ENCODE data around the gene KLHDC7B.

Gene KLHDC7B

DNA sequence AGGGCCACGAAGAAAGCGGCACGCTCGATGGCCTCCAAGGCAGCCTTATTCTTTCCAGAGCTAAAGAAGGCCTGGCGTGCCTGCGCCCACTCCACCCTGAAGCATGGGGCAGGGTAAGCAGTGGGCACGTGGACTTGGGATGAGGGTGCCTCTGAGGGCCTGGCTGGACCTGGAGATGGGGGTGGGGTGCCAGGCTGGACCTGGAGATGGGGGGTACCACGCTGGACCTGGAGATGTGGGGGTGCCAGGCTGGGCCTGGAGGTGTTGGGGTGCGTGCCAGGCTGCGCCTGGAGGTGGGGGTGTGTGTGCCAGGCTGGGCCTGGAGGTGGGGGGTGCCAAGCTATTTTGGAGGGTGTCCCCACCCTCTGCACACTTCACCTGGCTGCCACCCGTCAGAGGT lies 27.3 kb downstream of the KLHDC7B start:
- no peak for DNase-seq (ENCODE audit: low spot score)

DNA sequence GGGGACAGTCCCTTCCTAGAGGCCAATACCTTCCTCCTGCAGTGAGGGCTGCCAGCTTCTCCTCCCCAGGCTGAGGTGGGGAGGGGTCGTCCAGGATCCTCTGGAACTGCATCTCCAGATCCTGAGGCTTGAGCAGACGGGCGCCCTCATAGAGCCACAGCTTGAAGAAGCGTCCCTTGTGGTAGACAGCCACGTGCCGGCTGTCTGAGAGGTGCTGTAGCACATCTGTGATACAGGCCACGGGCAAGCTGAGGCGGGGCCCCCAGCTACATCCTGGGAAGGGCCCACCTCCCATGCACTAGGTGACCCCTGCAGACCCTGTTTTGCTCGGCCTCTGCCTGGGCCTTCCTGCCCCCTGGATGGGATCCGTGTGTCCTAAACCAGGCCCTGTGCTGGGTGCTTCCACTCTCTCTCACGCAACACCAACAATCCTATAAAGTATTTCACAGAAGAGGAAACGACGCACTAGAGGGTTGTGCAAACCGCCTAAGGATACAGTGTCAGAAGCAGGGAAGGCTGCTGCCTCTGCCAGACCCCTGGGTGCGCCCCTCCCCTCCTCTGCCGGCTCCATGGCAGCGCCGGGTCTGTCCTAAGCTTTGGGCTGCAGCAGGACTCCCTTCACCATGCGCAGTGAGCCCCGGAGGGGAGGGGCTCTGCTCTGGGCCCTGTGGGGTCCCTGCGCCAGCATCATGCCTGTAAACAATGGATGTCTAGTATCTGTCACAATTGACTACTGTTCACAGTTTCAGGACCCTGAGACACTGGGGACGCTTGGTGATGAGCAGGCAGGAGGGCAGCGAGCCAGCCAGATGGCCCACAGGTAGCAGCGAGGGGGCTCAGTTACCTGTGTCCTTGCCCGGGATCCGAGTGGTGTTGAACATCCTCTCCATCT lies 28.0 kb downstream of the KLHDC7B start:
- DNase-seq (ENCODE audit: low spot score): no peak

DNA sequence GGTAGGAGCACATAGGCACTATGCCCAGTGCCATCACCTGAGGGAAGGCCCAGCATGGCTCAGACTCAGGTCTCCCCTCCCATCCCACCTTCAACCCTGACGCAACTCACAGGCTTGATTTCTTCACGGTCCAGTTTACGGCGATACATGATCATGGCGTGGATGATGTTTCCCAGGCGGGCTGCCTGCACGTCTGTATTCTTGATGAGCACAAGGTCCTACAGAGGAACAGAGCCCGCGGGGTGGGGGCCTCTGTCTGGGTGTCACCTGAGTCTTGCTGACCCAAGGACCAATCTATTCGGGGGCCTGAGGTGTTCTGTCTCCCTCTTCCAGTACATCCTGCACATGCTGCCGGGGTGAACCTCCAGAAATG lies 28.7 kb downstream of the KLHDC7B start:
- no peak for DNase-seq (ENCODE audit: low spot score)

DNA sequence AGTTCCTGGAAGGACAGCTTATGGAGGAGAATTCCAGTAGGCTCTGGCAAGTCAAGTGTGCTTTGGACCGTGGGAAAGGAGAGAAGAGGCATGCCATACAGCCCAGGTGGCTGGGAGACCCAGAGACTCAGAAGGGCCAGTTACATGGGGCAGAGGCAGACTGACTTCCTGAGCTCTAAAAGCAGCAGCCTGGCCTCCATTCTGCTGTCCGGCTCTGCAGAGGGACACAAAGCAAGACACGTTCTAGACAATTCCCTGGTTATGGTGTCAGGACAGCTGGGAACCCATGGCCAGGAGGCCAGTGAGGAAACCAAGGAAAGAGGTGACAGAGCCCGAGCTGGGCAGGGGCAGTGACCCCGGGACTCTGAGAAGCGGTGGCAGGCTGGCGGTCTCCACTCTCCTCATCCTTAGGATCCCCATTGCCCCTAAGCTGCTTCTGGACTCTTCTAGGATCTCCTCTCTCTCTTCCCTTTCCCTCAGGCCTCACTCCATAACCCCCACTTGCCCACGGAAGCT lies 29.8 kb downstream of the KLHDC7B start:
- no peak for DNase-seq (ENCODE audit: low spot score)

DNA sequence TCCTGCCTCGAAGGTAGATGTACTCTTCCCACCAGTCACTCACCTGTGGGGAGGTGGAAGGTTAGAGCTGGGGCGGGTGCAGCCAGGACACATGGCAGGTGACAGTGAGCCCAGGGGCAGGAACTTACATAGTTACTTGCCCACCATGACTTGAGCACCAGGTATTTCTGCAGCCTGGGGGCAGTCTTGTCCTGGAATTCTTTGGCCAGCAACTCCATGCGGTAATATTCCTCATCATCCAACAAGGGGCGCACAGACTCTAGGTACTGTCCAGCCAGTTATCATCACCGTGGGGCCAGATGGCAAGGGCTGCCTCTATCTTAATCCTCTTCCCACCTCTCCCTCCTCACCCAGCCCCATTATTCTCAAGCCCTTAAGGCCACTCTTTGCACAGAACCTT lies 30.4 kb downstream of the KLHDC7B start:
- DNase-seq (ENCODE audit: low spot score): no peak

DNA sequence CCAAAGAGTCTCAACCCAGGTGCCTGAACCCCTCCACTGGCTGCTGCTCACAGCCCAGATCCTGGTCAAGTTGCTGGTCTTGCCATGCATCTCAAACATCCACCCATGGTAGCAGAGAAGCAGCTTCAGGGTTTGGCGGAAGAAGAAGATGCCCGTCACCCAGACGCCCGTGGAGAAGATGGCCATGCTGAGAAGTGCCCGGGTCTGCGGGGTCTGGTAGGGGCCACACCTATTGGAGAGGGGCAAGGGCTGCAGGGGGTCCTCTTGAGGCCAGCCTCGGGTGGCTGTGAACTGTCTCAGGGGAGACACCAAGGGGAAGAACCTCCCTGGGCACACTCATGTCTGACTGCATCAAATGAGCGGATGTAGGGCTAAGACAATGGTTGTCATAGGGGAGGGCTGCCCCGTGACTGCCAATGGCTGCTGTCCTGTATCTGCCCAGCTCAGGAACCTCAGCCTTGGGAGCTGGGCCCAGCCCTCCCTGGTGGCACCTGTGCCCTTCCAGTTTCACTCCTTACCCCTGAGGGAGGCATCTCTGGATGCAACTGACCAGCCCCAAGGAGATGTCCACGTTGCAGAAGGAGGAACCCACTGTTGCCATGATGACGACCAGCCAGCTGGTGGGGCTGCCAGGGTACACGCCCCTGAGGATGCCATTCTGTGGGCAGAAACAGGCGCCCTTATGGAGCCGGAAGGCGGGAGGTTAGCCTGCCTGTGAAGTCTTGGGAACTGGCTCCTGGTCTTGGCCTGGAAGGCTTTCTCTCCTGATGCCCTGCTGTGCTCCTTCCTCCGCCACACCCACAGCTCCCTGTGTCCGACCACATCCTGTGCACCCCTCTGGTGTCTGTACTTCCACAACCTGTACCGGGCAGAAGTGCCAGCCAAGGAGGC lies 31.4 kb downstream of the KLHDC7B start:
- DNase-seq (ENCODE audit: low spot score): no peak

DNA sequence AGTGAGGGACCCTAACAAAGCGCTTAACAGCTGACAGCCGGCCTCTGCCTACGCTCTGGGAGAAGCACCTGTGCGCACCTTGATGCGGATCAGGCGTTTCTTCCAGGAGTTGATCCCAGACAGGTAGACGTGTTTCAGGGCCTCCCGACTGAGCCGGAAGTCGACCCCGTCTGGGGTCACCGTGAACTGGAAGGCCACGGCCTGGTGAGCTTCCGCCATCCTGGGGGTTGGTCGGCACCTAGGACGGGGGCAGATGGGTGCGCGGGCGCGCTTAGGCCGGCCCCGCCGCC lies 31.9 kb downstream of the KLHDC7B start:
- no peak for DNase-seq (ENCODE audit: low spot score)

DNA sequence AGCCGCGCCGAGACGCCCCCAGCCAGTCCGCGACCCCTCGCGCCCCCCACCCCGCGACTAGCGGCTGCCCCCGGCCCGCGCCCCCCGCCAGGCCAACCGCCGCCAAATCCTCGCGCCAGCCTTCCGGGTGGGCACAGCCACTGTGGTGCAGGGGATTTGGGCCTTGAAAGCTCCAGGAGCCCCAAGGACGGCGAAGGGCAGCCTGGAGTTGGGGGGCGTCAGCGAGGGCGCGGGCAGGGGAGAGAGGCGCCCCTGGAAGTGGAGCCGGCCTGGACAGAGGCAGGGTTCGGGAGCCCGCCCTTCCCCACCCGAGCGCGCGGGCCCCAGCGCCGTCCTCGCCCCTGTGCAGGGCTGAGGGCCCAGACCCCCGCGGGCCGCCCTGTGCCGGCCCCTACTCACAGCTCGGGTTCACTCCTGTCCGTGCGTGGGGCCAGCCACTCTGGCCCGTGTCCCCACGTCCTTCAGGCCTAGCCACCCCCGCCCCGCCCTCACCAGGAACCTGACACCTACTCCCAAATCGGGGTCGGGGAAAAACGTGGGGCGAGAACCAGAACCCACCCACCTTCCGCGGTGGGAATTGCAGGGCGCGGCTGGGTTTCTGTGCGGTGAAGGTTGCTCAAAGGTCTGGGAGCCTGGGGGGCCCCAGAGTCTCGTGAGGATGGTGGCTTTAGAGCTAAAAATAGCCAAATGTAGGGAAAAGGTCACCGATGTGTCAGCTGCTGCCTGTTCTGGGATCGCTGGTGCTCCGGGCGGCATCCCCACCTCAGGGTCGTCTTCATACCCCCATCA lies 32.5 kb downstream of the KLHDC7B start, which contains the start of gene CPT1B:
Gene CPT1B, minus strand, starts transcription at position 441 of the 789 bp plus-strand sequence. CDS start 512 bp downstream, outside the sequence.
- no peak for DNase-seq (ENCODE audit: low spot score)

DNA sequence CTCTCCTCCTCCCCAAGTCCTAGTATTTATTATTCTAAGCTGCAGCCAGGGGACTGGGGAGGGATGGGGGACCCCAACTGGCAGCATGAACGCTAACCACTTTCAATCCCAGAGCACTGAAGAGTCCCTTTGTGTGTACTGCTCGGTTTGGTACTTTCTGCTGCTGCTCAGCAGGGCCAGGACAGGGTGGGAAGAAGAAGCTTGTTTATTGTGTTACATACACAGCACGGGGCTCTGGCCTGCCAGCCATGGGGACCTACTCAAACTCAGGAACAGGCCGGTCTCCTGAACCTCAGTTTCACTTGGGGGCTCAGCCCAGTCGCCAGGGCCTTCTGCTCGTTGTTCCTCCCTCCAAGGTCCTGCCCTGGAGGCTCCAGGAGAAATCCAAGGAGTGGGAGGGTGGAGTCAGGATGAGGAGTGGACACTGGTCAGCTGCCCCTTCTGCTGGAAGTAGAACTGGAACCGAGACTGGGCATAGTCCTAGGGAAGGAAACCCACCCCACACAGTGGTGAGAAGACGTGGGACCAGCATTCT lies 33.1 kb downstream of the KLHDC7B start:
- DNase-seq (ENCODE audit: low spot score): no peak

DNA sequence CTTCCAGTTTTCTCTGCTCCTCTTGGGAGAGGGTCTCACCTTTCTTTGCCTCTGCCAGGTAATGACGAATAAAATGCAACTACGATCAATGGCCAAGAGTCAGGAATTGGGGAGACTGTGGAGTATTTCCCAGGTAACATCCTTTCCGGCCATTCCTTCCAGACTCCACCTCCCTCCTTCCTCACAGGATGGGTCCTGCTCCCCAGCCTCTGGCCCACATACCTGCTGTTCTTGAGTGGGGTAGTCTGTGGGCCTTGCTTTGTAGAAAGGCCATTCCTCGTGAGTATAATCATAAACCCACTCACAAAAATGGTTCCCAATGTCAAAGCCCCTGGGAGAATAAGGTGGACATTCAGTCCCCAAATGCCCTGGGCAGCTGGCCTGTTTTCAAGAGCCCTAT lies 34.1 kb downstream of the KLHDC7B start:
- no peak for DNase-seq (ENCODE audit: low spot score)

DNA sequence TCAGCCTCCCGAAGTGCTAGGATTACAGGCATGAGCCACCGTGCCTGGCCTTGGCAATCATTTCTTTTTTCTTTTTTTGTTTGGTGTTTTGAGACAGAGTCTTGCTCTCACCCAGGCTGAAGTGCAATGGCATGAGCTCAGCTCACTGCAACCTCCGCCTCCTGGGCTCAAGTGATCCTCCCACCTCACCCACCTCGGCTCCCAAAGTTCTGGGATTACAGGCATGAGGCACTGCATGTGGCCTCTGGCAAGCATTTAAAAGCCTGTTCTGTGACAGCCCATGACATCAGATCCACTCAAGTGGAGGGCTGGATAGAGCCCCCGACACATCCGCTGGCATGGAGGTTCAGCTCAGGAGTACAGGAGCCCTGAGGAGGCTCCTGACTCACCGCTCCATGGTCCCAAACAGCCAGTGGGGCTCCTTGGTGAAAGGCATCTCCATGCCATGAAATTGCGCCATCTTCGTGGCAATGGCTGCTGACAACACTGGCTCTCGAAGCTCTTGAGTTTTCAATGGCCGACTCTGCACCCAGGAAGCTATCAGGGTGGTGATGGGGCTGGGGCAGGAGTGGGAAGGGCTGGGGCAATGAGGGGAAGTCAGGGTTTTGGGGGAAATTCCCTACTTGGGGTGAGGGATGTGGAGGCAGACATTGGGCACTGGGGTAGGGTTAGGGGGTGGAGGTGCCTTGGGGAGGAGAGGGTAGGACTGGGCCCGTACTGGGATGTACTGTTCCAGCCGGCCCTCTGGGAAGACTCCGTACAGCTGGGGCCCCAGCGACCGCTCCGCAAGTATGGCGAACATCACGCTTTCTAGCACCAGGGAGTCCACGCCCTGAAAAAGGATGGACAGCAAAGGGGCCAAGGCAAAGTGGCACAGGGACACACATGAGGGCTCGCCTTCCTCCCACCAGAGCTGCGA lies 35.6 kb downstream of the KLHDC7B start:
- no peak for DNase-seq (ENCODE audit: low spot score)

DNA sequence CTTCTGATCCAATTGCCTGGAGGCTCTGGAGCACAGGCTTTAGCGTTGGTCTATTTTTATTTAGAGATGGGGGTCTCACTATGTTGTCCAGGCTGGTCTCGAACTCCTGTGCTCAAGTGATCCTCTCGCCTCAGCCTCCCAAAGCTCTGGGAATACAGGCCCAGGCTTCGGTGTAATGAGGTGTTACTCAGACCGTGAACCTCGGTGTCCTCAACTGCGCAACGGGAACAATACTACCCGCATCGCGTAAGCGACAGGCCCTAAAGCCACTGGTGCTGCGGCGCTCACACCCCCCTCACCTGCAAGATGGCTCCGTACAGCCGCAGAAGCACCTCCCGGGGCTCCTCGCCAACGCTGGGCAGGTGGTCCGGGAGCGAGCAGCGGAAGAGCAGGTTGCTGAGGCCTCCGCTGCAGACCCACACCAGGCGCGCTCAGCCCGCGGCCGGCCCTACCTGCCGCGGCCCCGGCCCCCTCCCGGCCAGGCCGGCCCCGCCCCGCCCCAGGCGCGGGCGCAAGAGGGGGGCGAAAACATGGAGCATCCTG lies 36.3 kb downstream of the KLHDC7B start:
- DNase-seq (ENCODE audit: low spot score): no peak

DNA sequence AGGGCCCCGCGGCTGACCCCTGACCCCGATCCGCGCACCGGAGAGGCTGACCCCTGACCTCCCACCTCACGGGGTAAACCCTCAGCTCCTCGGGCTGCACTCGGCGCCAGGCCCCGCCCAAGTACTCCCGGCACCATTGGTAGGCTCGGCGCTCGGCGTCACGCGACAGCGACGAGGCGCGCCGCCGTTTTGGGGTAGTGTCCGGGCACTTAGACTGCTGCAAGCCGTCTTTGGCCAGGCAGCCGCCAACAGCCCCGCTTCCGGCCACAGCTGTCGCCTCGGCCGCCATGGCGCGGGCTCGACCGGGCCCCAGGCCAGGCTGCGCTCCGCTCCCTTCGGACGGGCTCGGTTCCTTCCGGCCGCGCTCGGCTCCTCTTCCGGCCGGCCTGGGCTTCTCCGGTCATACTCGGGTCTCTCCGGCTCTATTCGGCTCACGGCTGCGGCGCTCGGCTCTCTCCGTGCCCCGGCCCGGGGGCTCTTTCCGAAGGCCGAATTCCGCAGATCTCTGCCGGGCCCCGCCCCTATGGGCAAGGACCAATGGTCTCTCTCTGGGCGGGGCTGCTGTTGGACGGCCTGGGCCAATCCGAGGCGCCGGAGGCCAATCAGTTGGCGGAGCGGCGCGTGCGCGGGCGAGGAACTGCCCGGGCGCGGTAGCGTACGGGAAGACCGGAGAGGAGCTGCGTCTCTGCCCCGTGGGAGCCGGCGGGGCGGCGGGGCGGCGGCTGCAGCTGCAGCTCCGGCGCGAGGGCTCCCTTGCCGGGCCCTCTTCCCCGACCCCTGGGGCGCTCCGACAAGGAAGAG lies 37.0 kb downstream of the KLHDC7B start, which contains the start of gene CHKB:
Gene CHKB, minus strand, starts transcription at position 357 of the 801 bp plus-strand sequence. Its CDS starts 68 bp downstream, at position 289.
- DNase-seq (ENCODE audit: low spot score): peak; percentile 99

DNA sequence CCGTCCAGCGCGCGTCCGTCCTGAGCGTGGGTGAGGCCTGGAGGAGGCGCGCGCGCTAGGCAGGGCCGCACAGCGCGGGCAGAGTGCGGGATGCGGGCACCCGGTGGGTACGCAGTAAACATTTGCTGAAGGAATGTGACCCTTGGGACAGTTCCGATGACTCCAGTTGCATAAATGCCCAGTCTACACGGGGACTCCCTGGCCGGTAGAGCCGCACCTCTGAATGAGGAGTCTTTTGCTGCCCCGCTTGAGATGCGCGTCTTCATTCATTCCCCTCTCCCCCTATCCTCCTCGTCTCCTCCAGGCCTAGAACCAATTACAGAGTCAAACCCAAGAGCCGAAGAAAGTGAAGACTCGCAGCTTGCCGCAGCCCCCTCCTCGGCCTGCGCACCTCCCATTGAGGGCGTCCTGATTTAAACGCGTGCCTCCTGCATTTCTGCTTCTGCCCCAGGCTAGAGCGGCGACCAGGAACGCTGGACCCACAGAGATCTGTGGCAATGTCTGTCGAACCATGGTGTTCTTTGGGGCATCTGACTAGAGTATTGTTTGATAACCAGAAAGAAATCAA lies 37.7 kb downstream of the KLHDC7B start:
- no peak for DNase-seq (ENCODE audit: low spot score)

DNA sequence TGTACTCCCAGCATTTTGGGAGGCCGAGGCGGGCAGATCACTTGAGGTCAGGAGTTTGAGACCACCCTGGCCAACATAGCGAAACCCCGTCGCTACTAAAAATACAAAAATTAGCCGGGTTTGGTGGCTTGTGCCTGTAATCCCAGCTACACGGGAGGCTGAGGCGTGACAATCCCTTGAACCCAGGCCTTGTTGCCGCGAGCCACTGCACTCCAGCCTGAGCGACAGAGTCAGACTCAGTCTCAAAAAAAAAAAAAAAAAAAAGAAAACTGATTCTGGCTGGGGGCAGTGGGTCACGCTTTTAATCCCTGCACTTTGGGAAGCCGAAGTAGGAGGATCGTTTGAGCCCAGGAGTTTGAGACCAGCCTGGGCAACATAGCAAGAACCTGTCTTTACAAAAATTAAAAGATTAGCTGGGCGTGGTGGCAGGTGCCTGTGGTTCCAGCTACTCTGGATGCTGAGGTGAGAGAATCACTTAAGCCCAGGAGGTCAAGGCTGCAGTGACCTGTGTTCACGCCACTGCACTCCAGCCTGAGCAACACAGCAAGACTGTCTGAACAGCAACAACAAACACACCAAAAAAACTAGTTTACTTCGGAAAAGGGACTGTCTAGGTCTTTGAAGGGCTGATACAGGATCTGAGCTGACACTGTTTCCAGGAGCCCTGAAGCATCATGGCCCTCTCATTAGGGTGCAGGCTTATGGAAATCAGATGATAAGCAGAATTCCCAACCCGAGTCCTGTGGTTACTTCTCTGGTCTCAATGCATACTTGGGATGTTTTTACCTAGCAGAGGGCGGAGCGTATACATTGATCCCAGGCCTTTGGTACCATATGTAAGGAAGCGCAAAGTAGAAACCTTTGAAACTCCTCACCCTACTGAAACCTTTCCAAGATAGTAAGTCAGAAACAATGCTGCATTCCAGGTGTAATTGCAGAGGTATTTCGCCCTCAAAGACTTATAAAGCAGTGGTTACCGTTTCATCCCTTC lies 38.7 kb downstream of the KLHDC7B start:
- DNase-seq (ENCODE audit: low spot score): peak; percentile 36

DNA sequence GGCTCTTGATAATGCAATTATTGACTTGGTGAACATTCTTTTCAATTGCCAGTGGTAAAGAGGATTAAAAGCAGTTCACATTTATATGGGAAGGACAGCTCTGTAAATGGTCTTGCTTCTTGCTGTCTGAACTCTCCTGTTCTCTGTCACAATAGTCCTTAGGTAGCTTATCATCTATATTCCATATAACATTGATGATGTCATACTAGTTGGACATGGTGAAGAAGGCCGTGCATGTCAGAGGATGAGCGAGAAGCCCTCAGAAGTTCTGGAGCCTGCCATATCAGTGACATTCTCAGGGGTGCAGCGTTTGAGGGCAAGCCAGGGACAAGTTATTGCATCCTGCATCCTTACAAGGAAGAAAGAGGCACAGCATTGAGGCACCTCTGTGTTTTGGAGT lies 39.5 kb downstream of the KLHDC7B start:
- DNase-seq (ENCODE audit: low spot score): no peak

DNA sequence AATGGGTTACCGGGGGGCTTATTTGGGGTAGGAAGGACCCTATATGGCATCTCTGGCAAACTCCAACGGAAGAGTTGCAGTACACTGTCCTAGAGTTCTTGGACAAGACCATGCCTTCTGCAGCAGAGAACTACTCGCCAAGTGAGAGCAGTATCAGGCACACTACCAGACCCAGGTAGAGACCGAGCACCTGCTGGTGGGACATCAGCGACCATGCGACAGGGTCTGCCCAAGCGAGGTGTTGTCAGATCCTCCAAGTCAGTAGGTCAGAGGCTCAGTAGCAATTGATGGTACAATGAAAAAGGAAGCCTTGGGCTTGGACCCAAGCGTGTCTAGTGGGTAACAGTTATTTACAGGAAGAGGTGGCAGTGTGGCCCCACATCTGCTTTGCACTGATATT lies 40.1 kb downstream of the KLHDC7B start:
- DNase-seq (ENCODE audit: low spot score): no peak

DNA sequence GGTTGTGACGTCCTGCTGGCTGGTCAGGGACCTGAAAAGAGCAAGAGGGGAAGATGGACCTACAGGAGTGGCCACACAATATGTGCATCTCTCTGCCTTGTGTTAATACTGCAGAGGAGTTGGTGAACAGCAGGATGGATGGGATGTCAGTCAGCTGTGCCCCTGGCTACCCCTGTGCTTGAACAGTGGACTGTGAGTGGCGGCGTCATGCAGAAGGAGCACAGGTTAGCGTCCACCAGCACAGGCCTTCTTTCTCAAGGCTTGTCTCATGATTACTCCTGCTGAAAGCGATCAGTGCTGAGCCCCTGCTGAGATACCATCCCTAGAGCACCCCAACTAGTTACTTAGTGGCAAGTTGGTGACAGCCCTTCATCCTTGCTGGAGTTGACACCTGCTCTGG lies 40.7 kb downstream of the KLHDC7B start:
- no peak for DNase-seq (ENCODE audit: low spot score)

All from ecto neural progenitor cell (in vitro differentiated cells).